NB4 (cell line): ENCODE measurements around the gene IL1R2.

Source experiments
- CTCF ChIP-seq: IDR thresholded peaks from one replicate; pipeline ENCODE4 v1.5.1; 2012; ENCODE audit warnings: low read depth, low read length
- MYC ChIP-seq: IDR thresholded peaks from 2 replicates; pipeline ENCODE4 v1.6.1; 2011; ENCODE audit warnings: low read depth, low read length
- POLR2A ChIP-seq: IDR thresholded peaks from 2 replicates; pipeline ENCODE4 v1.6.1; 2011; ENCODE audit warnings: mild to moderate bottlenecking; ENCODE audit not compliant: insufficient read length; ENCODE audit errors: extremely low read depth
- TF ChIP-seq, protein P1 (sequence below): IDR thresholded peaks from 2 replicates; pipeline ENCODE4 v1.6.1; 2011; ENCODE audit warnings: low read depth, low read length

GRCh38 chr2:102075479-102075878, 83.7 kb downstream of the IL1R2 start:
- TF ChIP-seq CTCF, result no peak
- TF ChIP-seq POLR2A, result no peak
- TF ChIP-seq MYC, result no peak
- TF ChIP-seq, protein P1, sequence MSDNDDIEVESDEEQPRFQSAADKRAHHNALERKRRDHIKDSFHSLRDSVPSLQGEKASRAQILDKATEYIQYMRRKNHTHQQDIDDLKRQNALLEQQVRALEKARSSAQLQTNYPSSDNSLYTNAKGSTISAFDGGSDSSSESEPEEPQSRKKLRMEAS, result no peak
